Panc1 (cell line): ENCODE results near the gene TADA2B. TPM values are rescaled to one million over a fixed set of nuclear protein-coding genes. Genes with fewer than 3 reads are reported as not detected.

Experiments used
- ATAC-seq: fragments of 200-7000 bp; cut with Tn5 transposase; 2 replicates; pipeline ENCODE4 v1.9.1; 2020; ENCODE audit warnings: mild to moderate bottlenecking, moderate library complexity
- BruUV-seq: library from RNA; stranded (reverse); fragments of 400-500 nt; replicated peaks from 2 replicates; lab custom pipeline; 2021; lab: Mats Ljungman, UMichigan
- CTCF ChIA-PET: fragments of 300-600 bp; sonication (Branson Sonifier 250); formaldehyde crosslinking; loops from one replicate; lab custom pipeline; 2022; ENCODE audit warnings: antibody characterized with exemption; lab: Charles Lee
- POLR2A ChIA-PET: fragments of 300-600 bp; sonication (Branson Sonifier 250); formaldehyde crosslinking; loops from one replicate; lab custom pipeline; 2022; ENCODE audit warnings: antibody characterized with exemption; lab: Charles Lee
- DNase-seq: peaks from one replicate; pipeline ENCODE4 v3.0.0-alpha.2; 2010; ENCODE audit warnings: low read depth, low spot score
- H3K27ac ChIP-seq: 2 replicates; pipeline ENCODE4 v1.5.1; 2011; ENCODE audit warnings: mild to moderate bottlenecking, low read length, inconsistent platforms
- H3K27me3 ChIP-seq: fragments of 200-500 bp; sonication (Bioruptor generic); 2 replicates; pipeline ENCODE4 v1.6.0; 2014; ENCODE audit warnings: low read length, inconsistent platforms; ENCODE audit not compliant: control insufficient read depth, insufficient read depth
- H3K36me3 ChIP-seq: fragments of 200-500 bp; sonication (Bioruptor generic); 2 replicates; pipeline ENCODE4 v1.5.1; 2014; ENCODE audit warnings: inconsistent platforms, mild to moderate bottlenecking, low read length, moderate library complexity; ENCODE audit not compliant: control insufficient read depth, insufficient read depth
- H3K4me1 ChIP-seq: 2 replicates; pipeline ENCODE4 v1.5.1; 2011; ENCODE audit warnings: inconsistent platforms, mild to moderate bottlenecking, low read length, moderate library complexity; ENCODE audit not compliant: control insufficient read depth, insufficient read depth
- H3K4me3 ChIP-seq, 2 experiments: 2 replicates each; pipeline ENCODE4 v1.5.1; 2011 to 2012; ENCODE audit warnings: low read depth in 2 of 2, low read length in 2 of 2, mild to moderate bottlenecking in 2 of 2, inconsistent platforms in 1 of 2, moderate library complexity in 1 of 2
- H3K9me3 ChIP-seq: fragments of 200-500 bp; sonication (Bioruptor generic); 2 replicates; pipeline ENCODE4 v1.5.1; 2014; ENCODE audit warnings: low read depth, mild to moderate bottlenecking, inconsistent platforms, low read length, moderate library complexity; ENCODE audit not compliant: control insufficient read depth, insufficient read depth
- CTCF ChIP-seq: fragments of 450-650 bp; IDR thresholded peaks from 2 replicates; pipeline ENCODE4 v1.5.1; 2017; ENCODE audit warnings: mild to moderate bottlenecking
- POLR2AphosphoS5 ChIP-seq: IDR thresholded peaks from 2 replicates; pipeline ENCODE4 v1.6.1; 2012; ENCODE audit warnings: mild to moderate bottlenecking, low read depth, low read length, moderate library complexity
- REST ChIP-seq, 2 experiments: IDR thresholded peaks; 2 replicates each; pipeline ENCODE4 v1.6.1; 2011 to 2012; ENCODE audit warnings: low read depth in 2 of 2, control low read depth in 1 of 2, low read length in 1 of 2, mild to moderate bottlenecking in 1 of 2, moderate library complexity in 1 of 2; ENCODE audit not compliant: insufficient read depth in 1 of 2
- SIN3A ChIP-seq: IDR thresholded peaks from 2 replicates; pipeline ENCODE4 v1.6.1; 2012; ENCODE audit warnings: low read depth, mild to moderate bottlenecking, low read length, moderate library complexity, borderline replicate concordance; ENCODE audit not compliant: insufficient read depth
- TCF7L2 ChIP-seq: IDR thresholded peaks from 2 replicates; pipeline ENCODE4 v1.6.1; 2011; ENCODE audit warnings: mild to moderate bottlenecking, low read depth, low read length, inconsistent platforms
- in situ Hi-C: cut with HindIII; loops from 2 replicates; pipeline ENCODE4 v1.10.0; 2016; ENCODE audit warnings: low sequenced_read_pairs, low pct_unique_long_range_greater_than_20kb
- intact Hi-C: fragments of 100-400 bp; cut with micrococcal nuclease; formaldehyde crosslinking; loops from one replicate; pipeline ENCODE4 v1.10.0; 2022; ENCODE audit not compliant: unreplicated experiment
- total RNA-seq: library from RNA; stranded (reverse); gene quantifications from one replicate; pipeline ENCODE4 v1.2.1, GENCODE V29; 2021; ENCODE audit not compliant: unreplicated experiment

TADA2B gene
- total RNA-seq, 1 experiment from 2014 or later: 17.6 TPM

- H3K27me3 ChIP-seq: no peaks in the 10 kb centered on the region
- H3K4me1 ChIP-seq: peaks cover 38% of the 10 kb centered on the region
- intact Hi-C loops: no loop called here
- H3K9me3 ChIP-seq: no peaks in the 10 kb centered on the region
- no TSS peak for BruUV-seq
- DNase-seq: no peak
- H3K27ac ChIP-seq: peak overlapping the region; percentile 81
- no peaks in the 10 kb centered on the region for H3K36me3 ChIP-seq
- ATAC-seq: no peak
- ChIA-PET CTCF (no interaction called here), POLR2A (no interaction called here)
- H3K4me3 ChIP-seq: no peak overlapping the region
- in situ Hi-C loops: no loop called here
- TF ChIP-seq POLR2AphosphoS5: no peak
Measured at GRCh38 chr4:7023486-7023885, 19.7 kb upstream of the TADA2B start.

GRCh38 chr4:7023901-7024300 lies 19.3 kb upstream of the TADA2B start:
- CTCF ChIA-PET: no interaction called here
- POLR2A ChIA-PET: no interaction called here
- no TSS peak for BruUV-seq

More at GRCh38 chr4:7023901-7024300, 19.3 kb upstream of the TADA2B start:
- no peak for DNase-seq
- H3K4me1 ChIP-seq: peaks cover 38% of the 10 kb centered on the region
- in situ Hi-C loops: no loop called here
- H3K27ac ChIP-seq: peak overlapping the region; percentile 81; the same call in 1 of the 2 replicates
- H3K9me3 ChIP-seq: no peaks in the 10 kb centered on the region
- no peak for ATAC-seq
- no peak overlapping the region for H3K4me3 ChIP-seq
- TF ChIP-seq TCF7L2: no peak
- TF ChIP-seq CTCF: no peak
- no peak for TF ChIP-seq SIN3A
- no peak for TF ChIP-seq POLR2AphosphoS5
- no peak for TF ChIP-seq REST (IDR thresholded peaks at IDR 0.05; ENCODE audit: insufficient read depth in 1 of 2, low read depth in 2 of 2, low read length in 1 of 2)
- H3K27me3 ChIP-seq: no peaks in the 10 kb centered on the region
- no peaks in the 10 kb centered on the region for H3K36me3 ChIP-seq
- intact Hi-C loops: no loop called here
